SKM-1 treated with dmso at 0.1 percent for 144 hours (cell line): Measurements from ENCODE around the gene SBF1.

ENCODE experiments used
- DNase-seq: peaks from one replicate; lab custom pipeline; 2025; ENCODE audit not compliant: unreplicated experiment; lab: John Stamatoyannopoulos, UW

The SBF1 gene

DNA sequence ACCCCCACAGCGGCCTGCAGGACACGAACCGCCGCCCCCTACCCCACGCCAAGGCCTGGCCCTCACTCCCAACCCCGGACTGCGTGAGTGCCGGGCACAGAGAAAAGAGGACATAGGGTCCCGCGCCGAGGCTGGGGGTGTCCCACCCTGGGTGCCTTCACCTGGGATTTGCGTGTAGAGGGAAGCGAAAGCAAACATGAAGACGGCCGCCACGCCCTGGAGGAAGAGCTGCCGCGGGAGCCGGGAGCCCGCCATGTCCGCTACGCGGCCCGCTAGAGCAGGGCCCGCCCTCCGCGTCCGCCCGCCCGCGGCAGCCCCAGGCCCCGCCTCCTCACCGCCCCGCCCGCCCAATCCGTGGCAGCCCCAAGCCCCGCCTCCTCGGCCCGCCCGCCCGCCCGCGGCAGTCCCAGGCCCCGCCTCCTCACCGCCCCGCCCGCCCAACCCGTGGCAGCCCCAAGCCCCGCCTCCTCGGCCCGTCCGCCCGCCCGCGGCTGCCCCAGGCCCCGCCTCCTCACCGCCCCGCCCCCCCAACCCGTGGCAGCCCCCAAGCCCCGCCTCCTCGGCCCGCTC is 32.7 kb upstream of the SBF1 start, which contains the start of gene LMF2:
TSS of gene LMF2 (minus strand) at position 282 of the 570 bp plus-strand sequence. CDS start at position 255, 27 bp downstream.
- peak; percentile 90 for DNase-seq

- DNase-seq = no peak
Measured at GRCh38 chr22:50506611-50507420, 32.0 kb upstream of the SBF1 start.

- no peak for DNase-seq
Measured at GRCh38 chr22:50505776-50506610, 31.2 kb upstream of the SBF1 start.

GRCh38 chr22:50505276-50505775 is 30.5 kb upstream of the SBF1 start:
- no peak for DNase-seq

- no peak for DNase-seq
Measured at GRCh38 chr22:50504369-50505211, 29.8 kb upstream of the SBF1 start.

DNA sequence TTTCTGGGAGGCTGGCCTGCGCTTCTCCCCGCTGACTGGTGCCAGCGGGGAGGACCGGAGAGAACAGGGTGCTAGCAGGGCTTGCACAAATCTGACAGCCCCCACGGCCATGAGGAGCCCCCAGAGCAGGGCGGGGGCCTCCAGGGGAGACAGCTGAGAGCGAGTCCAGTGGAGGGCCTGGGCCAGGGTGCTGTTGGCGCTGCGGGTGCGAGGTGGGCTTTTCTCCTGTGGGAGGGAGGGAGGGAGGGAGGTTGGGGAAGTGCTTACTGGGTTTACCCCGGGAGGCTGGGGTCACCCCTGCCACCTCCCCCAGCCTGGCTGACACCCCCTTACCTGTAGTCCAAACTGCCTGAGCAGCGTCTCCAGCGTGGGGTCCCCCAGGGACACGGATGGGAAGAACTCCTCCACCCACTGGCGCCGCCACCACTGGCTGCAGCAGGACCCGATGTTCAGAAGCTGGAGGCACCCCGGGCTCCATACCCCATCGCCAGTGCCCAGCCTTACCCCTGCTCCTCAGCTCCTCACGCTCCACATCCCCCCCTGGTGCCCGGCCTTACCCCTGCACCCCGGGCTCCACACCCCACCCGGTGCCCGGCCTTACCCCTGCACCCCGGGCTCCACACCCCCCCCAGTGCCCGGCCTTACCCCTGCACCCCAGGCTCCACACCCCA is 28.8 kb upstream of the SBF1 start:
- DNase-seq = no peak

GRCh38 chr22:50502628-50503474 is 28.0 kb upstream of the SBF1 start:
- no peak for DNase-seq

DNA sequence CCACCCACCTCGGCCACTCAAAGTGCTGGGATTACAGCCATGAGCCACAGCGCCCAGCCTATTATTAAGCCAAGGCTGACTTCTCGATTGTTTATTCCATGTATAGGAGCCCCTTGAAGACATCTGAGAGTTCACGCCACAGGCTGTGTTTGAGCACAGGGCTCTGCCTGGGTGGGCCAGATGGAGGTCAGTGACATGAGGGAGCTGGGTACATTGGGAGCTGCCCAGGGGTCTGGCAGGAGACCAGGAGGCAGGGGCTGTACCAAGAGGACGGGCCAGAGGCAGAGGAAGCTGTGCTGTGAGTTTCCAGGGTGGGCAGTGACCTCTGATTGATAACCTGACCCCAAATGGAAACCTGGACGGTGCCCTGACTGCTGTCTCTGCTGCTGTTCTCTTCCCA is 27.3 kb upstream of the SBF1 start:
- DNase-seq = no peak

DNA sequence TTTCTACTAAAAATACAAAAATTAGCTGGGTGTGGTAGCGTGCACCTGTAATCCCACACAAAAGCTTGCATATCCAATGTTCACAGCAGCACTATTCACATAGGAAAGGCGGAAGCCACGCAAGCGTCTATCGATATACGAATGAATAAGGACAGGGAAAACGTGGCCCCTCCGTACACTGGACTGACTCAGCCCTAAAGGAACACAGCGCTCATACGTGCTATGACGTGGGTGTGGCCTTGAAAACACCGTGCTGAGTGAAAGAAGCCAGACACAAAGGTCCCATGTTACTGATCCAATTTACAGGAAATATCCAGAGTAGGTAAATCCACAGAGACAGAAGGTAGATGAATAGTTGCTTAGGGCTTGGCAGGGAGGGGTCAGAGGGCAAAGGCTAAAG is 25.6 kb upstream of the SBF1 start:
- DNase-seq = no peak

DNA sequence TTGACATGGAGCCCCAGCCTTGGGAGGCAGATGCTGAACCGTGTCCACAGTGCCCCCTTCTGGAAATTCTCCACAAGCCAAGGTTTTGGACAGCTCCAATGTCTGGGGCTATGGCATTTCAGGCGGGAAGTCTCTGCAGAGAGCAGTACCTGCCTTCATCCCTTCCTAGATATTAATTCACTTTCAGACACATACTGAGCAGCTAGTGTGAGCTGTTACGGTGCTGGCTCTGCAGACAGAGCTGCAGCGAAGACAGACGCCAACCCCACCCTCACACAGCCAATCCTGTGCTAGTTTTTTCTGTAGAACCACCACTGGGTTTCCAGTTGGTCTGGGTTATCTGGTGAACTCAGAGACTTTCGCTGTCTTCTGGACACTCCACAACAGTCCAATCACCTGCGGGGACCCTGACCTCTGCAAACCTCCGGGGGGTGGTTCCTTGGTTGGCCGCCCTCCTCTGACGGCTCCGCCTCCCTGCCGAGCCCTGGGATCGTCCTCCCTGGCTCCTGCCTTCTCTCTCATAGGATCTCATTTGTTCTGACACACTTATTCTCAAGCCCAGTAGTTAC is 23.6 kb upstream of the SBF1 start:
- peak; percentile 66 for DNase-seq

DNA sequence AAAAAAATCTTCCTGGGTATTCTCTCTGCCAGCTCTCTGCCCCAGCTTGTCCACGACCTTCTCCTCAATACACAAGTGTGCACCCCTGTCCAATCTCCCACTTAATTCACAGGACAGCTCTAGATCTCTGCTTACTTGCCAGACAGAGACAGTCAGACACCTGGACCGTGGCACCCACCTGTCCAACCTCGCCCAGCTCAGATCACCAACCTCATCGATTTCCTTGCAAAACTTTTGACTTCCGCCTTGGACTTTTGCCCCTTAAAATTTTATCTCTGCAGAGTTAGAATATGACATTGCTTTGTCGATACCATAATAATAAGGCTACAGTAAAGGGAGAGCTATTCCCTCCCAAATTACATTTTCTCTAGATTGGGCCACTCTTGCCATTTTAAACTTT is 22.3 kb upstream of the SBF1 start:
- DNase-seq = no peak

- no peak for DNase-seq
Measured at GRCh38 chr22:50490531-50491308, 15.9 kb upstream of the SBF1 start.

- no peak for DNase-seq
Measured at GRCh38 chr22:50489363-50490243, 14.8 kb upstream of the SBF1 start.

DNA sequence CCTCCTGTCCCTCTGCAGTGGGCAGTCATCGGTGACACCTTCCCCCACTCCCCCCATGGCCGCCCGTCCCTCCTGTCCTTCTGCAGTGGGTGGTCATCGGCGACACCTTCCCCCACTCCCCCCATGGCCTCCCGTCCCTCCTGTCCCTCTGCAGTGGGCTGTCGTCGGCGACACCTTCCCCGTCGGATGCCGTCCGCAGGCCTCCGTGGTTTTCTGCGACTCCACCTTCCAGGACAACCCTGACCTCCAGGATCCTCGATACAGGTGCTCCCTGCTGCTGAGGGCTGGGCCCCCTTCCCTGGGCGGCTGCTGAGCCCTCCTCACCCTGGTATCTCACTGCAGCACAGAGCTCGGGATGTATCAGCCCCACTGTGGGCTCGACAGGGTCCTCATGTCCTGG is 14.1 kb upstream of the SBF1 start:
- DNase-seq = no peak

- DNase-seq = no peak
Measured at GRCh38 chr22:50488006-50488677, 13.3 kb upstream of the SBF1 start.

GRCh38 chr22:50487290-50488005 is 12.6 kb upstream of the SBF1 start:
- DNase-seq = no peak
